K562 (cell line): Measurements from ENCODE around the gene RALGPS1. TPM values are rescaled to one million over a fixed set of nuclear protein-coding genes. Genes with fewer than 3 reads are reported as not detected.

ENCODE experiments used
- polyA plus RNA-seq, 8 experiments: library from polyadenylated mRNA; depleted of rRNA in 4 of 8; stranded (reverse) in 5 of 8; unstranded in 3 of 8; fragments of >200 nt; fragmentation: Nextera tagmentation in 2 of 8; fragmentation: Illumina TruSeq in 1 of 8; extraction: Ambion mirVana in 2 of 8; extraction: Trizol in 1 of 8; gene quantifications; 2 replicates each; pipeline versions ENCODE4 v1.2.1 to v1.2.3, GENCODE V29; 2011 to 2014; ENCODE audit warnings: inconsistent platforms in 1 of 8, missing spikeins in 1 of 8
- total RNA-seq, 7 experiments: library from RNA; depleted of rRNA in 6 of 7; stranded (reverse); fragments of >200 nt in 6 of 7; fragmentation: Illumina TruSeq in 2 of 7; extraction: Trizol in 2 of 7; gene quantifications; 2 replicates each; pipeline versions ENCODE4 v1.2.1 to v1.2.3, GENCODE V29; 2011 to 2021; ENCODE audit warnings: low replicate concordance in 1 of 7
- TF ChIP-seq, protein P1 (sequence below), 2 experiments: fragments of 450-650 bp; formaldehyde crosslinking in 1 of 2; IDR thresholded peaks; 2 replicates each; pipeline versions ENCODE4 v1.4.0 to v1.6.1; 2014 to 2020; ENCODE audit warnings: mild to moderate bottlenecking in 2 of 2, borderline replicate concordance in 1 of 2, low read depth in 1 of 2

RALGPS1 gene
- total and polyA plus RNA-seq, 9 of the 15 experiments (the other 6 are each of a cell fraction or from before 2014, with no cell fraction given) = 0.04 to 2.6 (median 1.5) TPM

DNA sequence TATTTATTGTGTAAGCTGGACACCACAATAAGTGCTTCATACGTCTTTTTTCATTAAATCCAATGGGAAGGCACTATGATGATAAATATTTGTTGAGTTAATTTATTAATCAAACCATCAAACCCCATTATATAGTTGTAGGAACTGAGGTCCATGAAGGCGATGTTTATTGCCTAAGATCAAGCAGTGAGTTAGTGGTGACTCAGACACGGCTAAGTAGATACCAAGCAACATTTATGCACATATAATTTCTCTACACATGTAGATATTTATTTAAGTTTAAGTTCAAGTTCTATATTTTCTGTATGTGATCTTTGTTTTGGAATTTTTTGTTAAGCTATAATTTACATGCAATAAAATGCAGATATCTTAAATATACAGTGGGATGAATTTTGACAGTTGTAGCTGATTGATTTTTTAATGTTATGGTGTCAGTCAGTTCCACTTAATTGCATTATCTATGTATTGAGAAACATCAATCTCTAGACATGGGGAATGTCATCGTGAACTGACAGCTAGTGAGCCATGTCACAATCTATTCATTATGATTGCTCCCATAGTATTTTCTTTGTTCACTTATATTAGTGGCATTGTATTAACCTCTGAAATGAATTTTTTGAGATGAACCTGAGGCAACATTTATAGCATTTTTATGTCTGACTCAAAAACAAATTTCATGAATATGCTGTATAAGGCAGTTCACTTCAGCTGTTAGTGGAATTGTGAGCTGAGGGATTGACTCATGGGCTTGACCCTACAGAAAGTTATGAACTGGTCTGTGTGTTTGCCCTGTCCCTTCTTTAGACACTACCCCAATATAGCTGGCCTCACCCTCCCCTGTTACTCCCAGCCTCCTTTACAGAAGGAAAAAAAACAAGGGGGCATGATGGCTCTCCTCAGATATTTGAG, 338.1 kb downstream of the RALGPS1 start (continued):
- TF ChIP-seq, protein P1, sequence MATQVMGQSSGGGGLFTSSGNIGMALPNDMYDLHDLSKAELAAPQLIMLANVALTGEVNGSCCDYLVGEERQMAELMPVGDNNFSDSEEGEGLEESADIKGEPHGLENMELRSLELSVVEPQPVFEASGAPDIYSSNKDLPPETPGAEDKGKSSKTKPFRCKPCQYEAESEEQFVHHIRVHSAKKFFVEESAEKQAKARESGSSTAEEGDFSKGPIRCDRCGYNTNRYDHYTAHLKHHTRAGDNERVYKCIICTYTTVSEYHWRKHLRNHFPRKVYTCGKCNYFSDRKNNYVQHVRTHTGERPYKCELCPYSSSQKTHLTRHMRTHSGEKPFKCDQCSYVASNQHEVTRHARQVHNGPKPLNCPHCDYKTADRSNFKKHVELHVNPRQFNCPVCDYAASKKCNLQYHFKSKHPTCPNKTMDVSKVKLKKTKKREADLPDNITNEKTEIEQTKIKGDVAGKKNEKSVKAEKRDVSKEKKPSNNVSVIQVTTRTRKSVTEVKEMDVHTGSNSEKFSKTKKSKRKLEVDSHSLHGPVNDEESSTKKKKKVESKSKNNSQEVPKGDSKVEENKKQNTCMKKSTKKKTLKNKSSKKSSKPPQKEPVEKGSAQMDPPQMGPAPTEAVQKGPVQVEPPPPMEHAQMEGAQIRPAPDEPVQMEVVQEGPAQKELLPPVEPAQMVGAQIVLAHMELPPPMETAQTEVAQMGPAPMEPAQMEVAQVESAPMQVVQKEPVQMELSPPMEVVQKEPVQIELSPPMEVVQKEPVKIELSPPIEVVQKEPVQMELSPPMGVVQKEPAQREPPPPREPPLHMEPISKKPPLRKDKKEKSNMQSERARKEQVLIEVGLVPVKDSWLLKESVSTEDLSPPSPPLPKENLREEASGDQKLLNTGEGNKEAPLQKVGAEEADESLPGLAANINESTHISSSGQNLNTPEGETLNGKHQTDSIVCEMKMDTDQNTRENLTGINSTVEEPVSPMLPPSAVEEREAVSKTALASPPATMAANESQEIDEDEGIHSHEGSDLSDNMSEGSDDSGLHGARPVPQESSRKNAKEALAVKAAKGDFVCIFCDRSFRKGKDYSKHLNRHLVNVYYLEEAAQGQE (IDR thresholded peaks at IDR 0.05; ENCODE audit: borderline replicate concordance) = no peak
- TF ChIP-seq, protein P1 (CRISPR knock-in tag; IDR thresholded peaks at IDR 0.05; ENCODE audit: low read depth) = no peak
